GM19463 (cell line): ENCODE results near the gene SPG21.
"Not testable (repeated sequence)": the region's sequence is repeated elsewhere in the genome, so short reads cannot be mapped to it uniquely, and the experiment has no call there.

Experiments
- ATAC-seq: cut with Tn5 transposase; IDR thresholded peaks from one replicate; pipeline ENCODE4 v1.9.1; 2021; ENCODE audit warnings: mild to moderate bottlenecking, moderate library complexity; ENCODE audit not compliant: unreplicated experiment

The SPG21 gene

GRCh38 chr15:64989416-64990167 lies at the start of gene SPG21:
Gene SPG21, minus strand, starts transcription at chr15:64989914. Its CDS starts 6,345 bp downstream, at chr15:64983569.
- peak; percentile 94 for ATAC-seq

- no peak for ATAC-seq
Observed at GRCh38 chr15:65038836-65039235, 49.1 kb upstream of the SPG21 start.

GRCh38 chr15:65038428-65038827 lies 48.7 kb upstream of the SPG21 start:
- no peak for ATAC-seq

- ATAC-seq = no peak
Observed at GRCh38 chr15:65037309-65037708, 47.6 kb upstream of the SPG21 start.

GRCh38 chr15:65034719-65035118 lies 45.0 kb upstream of the SPG21 start:
- no peak for ATAC-seq

GRCh38 chr15:65033659-65034269 lies 44.0 kb upstream of the SPG21 start:
- ATAC-seq = no peak

GRCh38 chr15:65032801-65033537 lies 43.3 kb upstream of the SPG21 start:
- ATAC-seq = no peak

GRCh38 chr15:65029736-65030208 lies 40.1 kb upstream of the SPG21 start:
- no peak for ATAC-seq

- ATAC-seq = peak; percentile 77
Observed at GRCh38 chr15:65028921-65029735, 39.4 kb upstream of the SPG21 start, which contains the start of gene MTFMT. Gene MTFMT, minus strand, starts transcription at chr15:65029639. Its CDS starts 26 bp downstream, at chr15:65029613.

GRCh38 chr15:65028338-65028737 lies 38.6 kb upstream of the SPG21 start:
- ATAC-seq = no peak

- no peak for ATAC-seq
Observed at GRCh38 chr15:65027593-65027992, 37.9 kb upstream of the SPG21 start.

GRCh38 chr15:65026756-65027155 lies 37.0 kb upstream of the SPG21 start:
- ATAC-seq = no peak

- ATAC-seq = no peak
Observed at GRCh38 chr15:65021488-65021887, 31.8 kb upstream of the SPG21 start.

GRCh38 chr15:65020419-65020818 lies 30.7 kb upstream of the SPG21 start:
- no peak for ATAC-seq

GRCh38 chr15:65011198-65011597 lies 21.5 kb upstream of the SPG21 start:
- ATAC-seq = not testable (repeated sequence)

- ATAC-seq = no peak
Observed at GRCh38 chr15:65008983-65009382, 19.3 kb upstream of the SPG21 start.

- ATAC-seq = no peak
Observed at GRCh38 chr15:65006876-65007275, 17.2 kb upstream of the SPG21 start.

- no peak for ATAC-seq
Observed at GRCh38 chr15:65004993-65005392, 15.3 kb upstream of the SPG21 start.

GRCh38 chr15:64997745-64998375 lies 8.1 kb upstream of the SPG21 start:
- ATAC-seq = no peak

- ATAC-seq = no peak
Observed at GRCh38 chr15:64997066-64997465, 7.4 kb upstream of the SPG21 start.
